Stimulated activated CD8-positive, alpha-beta memory T cell treated with anti-CD3 and anti-CD28 coated beads, Interleukin-7, amount 100 ng/mL, for 4 hours (primary cell): ENCODE data around the gene GALK2.

Source experiments
- DNase-seq, 2 donors: peaks; one replicate each; pipeline ENCODE4 v3.0.0-alpha.2; 2020; ENCODE audit warnings: low read depth in 2 of 2

GALK2 gene

GRCh38 chr15:49282366-49282765 is 112.3 kb downstream of the GALK2 start:
- DNase-seq = no peak

GRCh38 chr15:49286649-49287404 is 116.8 kb downstream of the GALK2 start:
- DNase-seq = no peak

- no peak for DNase-seq
Measured at GRCh38 chr15:49287481-49287880, 117.4 kb downstream of the GALK2 start.

DNA sequence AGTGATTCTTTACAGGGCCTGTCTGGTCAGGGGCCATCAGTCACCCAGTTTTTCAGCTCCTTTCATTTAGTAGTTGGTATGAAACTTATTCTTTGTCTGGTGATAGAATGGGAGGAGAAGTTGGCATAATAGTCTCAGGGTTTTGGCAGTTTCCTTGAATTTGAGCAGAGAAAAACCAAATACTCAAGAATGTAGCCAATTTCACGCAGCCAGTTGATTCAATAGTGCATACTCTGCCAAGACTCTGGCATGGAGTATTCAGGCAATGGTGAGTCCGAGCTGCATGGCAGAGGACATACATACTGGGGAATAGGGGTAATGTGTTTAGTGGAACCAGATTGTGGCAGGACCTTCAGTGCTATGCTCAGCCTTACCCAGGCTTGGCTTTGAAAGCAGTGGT is 118.3 kb downstream of the GALK2 start:
- DNase-seq = no peak

DNA sequence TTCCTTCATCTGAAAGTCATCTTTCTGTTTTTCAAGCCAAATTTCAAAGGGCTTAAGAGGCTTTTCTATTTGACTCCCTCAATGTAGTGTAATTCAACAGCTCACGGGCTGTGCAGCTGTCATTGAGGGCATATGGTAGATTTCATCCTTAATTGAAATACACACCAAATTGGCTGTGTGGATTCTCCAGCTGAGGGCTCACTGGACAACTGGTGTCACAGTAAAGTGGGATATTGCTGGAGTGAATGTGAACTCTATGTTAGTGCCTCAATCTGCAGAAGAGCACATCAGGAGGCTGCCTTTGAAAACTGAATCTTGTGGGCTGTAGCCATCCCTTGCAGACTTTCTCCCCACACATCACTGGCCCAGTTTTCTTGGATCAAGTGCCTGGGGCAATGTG is 120.1 kb downstream of the GALK2 start:
- DNase-seq = no peak

- DNase-seq = no peak
Measured at GRCh38 chr15:49293941-49294340, 123.9 kb downstream of the GALK2 start.

GRCh38 chr15:49296258-49296657 is 126.2 kb downstream of the GALK2 start:
- DNase-seq = no peak

GRCh38 chr15:49297584-49297983 is 127.5 kb downstream of the GALK2 start:
- no peak for DNase-seq

DNA sequence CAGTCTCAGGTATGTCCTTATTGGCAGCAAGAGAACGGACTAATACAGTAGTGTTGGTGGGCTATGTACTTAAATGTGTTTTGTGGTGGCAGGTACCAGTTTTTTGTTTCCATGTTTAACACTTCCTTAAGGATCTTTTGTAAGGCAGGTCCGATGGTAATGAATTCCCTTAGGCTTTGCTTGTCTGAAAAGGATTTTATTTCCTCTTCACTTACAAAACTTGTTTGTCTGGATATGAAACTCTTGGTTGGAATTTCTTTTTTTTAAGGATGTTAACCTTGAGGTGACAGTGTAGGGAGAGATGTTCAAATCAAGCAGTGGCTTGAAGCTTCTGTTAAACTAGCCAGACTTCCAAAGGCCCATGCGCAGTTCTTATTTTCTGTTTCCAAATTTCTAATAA is 130.8 kb downstream of the GALK2 start:
- DNase-seq = no peak

GRCh38 chr15:49301562-49301961 is 131.5 kb downstream of the GALK2 start:
- no peak for DNase-seq

GRCh38 chr15:49303003-49303402 is 133.0 kb downstream of the GALK2 start:
- no peak for DNase-seq

GRCh38 chr15:49306551-49306950 is 136.5 kb downstream of the GALK2 start:
- no peak for DNase-seq

DNA sequence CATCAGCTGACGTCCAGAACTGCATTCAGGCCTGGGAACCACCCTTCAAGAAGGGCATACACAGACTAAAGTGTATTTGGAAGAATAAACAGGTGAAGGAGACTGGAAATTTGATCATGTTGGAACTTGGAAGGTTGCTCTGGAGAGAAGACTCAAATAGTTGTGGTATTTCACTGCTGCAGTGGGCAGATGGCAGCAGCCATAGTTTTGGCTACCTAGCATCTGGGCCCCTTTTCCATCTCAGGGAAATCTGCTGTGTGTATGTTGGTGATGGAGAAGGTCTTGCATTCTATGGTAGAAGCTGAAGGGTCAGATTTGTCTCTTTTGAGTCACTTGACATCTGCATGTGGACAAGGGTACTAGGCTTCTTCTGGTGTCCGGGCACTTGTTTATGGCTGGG is 138.6 kb downstream of the GALK2 start:
- no peak for DNase-seq

DNA sequence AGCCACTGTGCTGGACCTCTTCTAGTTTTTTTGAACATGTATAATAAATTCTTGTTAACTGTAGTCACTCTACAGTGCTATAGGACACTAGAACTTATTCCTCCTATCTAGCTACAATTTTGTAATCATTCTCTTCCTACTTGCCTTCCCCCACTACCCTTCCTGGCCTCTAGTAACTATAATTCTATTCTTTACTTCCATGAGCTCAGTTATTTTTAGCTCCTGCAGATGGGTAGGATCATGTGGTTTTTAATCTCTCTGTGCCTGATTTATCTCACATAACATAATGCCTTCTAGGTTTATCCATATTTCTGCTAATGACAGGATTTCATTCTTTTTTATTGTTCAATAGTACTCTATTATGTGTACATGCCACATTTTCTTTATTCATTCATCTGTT is 139.8 kb downstream of the GALK2 start:
- no peak for DNase-seq

DNA sequence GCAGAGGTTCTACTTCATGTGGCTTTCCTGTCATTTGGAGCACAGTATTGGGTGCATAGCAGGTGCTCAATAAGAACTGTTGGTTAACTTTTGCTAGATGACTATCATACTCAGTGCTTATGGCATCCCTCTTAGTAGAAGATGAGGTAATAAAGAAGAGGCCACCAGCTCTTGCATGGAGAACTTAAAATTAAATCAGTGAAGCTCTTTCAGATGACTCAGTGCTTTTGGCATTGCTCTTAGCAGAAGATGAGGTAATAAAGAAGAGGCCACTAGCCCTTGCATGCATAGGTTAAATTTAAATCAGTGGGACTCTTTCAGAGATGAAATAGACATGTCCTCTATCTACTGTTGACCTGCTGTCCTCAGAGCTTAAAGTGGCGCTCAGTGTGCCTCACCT is 143.6 kb downstream of the GALK2 start:
- no peak for DNase-seq

DNA sequence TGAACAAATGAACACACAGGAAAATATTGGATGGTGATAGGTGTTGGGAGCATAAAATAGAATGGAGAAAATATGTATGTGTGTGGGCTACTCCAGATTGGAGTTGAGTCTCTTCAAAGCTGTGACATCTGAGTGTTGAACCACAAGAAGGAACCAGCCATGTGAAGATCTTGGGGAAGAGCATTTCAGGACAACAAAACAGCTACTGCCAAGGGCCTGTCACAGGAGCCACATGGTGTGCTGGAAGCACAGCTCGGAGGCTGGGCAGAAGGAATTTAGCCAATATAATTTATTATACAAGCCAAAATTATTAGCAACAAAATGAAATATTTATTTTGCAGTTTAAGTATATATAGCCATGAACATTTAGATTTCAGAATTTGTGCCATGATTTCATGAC is 144.7 kb downstream of the GALK2 start:
- DNase-seq = no peak

DNA sequence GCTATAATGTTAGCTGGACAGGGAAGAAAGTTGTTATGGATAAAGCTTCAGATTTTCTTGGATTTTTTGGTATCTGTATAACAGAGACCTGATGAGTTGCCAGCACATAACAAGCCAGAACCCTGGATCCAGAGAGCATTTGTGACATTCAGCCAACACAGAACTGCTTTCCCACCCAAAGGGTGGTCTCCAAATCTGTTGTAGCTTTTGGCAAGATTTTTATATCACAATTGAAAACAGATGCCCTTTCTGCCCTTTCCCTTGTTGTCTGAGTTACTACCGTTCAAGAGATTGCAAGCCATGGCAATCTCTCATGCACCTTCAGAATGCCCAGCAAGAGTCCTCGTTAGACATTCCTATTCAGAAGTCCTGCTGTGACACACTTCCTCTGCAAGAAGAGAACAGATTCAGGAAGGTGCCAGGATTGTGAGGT is 145.4 kb downstream of the GALK2 start:
- DNase-seq = no peak

- DNase-seq = no peak
Measured at GRCh38 chr15:49320351-49320750, 150.3 kb downstream of the GALK2 start.

DNA sequence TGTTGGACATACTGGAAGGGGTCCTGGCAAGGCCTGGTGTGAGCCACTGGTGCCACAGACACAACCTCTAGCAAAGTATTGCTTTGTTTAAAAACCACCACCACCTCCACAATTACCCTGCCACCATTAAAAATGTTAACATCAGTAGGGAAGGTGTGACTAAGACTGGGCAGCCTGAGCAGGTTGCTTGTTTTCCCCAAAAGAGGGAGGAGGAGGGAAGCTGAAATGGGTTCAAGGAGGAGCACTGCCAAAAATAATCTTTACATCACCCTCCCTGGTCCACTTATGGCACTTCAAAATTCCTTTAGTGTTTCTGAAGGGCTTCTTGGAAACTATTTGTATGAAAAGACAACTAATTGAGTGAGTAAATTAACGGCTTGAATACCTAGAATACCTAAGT is 153.2 kb downstream of the GALK2 start:
- no peak for DNase-seq

- DNase-seq = no peak
Measured at GRCh38 chr15:49327927-49328326, 157.9 kb downstream of the GALK2 start.

DNA sequence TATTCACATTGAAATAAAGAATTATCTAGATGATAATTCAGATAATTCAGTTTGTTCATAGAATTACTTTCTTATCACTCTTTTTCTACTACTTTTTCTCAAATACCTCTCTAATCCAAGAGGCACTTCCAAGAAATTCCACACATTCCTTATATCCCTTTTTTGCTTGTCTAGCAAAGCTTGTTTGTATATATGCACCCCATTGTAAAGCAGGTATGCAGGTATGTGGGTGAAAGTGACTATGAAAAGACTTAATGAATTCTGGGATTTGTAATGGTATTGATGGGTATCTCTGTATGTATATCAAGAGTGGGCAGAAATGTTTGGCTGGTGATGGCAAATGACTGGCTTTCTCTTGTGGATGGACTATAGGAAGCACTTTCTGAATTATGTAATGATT is 158.9 kb downstream of the GALK2 start:
- DNase-seq = no peak

DNA sequence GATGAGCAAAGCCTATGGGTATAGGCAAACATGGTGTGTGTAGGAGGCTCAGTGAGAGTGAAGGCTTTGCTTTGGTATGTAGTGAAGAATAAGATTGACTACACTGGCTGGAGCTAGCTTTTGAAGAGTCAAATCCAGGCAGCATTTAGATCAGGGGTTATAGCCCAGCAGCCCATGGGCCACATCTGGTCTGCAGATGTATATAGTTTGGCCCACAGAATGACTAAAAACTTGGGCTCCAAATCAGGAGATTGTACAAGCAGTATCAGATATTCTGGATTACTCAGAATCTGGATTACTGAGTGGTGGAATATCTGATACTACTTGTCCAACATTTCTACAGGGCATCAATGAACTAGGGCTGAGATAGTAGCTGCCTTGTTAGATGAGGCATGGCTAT is 160.1 kb downstream of the GALK2 start:
- no peak for DNase-seq

DNA sequence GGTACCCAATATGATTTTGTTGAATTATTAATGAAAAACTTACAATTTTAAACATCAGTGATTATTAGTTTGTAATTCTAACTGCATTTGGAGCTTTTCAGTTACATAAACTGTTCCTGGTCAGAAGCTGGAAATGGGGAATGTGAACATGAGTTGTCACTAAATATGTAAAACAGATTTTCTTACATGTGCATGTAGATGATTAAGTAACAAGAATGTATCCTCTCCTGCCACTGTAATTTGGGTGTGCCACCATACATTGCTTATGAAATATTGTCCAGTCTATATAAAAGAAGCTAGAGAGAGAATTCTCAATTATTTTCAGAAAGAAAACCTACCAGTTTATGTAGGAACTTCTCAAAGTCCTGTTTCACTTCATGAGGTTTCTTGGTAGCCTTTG is 161.4 kb downstream of the GALK2 start:
- DNase-seq = no peak

DNA sequence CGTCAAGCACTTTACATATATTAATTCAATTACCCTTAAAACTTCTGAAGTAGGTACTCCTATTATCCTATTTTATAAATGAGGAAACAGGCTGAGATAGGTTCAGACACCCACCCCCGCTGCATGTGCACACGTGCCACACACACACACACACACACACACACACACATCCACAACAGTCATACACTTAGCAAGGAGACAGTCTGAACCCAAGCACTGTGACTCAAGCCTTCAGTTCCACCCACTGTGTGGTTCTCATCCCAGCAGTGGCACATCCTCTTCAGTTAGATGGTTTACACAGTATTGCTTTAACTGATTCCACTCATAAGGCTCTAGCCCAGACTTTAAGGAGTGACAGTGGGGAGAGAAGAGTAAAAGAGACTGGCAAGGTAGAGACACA is 161.9 kb downstream of the GALK2 start:
- DNase-seq = no peak
